ENCODE results near the gene COL6A1.
"Not testable (repeated sequence)": the region's sequence is repeated elsewhere in the genome, so short reads cannot be mapped to it uniquely, and the experiment has no call there.

COL6A1 gene

DNA sequence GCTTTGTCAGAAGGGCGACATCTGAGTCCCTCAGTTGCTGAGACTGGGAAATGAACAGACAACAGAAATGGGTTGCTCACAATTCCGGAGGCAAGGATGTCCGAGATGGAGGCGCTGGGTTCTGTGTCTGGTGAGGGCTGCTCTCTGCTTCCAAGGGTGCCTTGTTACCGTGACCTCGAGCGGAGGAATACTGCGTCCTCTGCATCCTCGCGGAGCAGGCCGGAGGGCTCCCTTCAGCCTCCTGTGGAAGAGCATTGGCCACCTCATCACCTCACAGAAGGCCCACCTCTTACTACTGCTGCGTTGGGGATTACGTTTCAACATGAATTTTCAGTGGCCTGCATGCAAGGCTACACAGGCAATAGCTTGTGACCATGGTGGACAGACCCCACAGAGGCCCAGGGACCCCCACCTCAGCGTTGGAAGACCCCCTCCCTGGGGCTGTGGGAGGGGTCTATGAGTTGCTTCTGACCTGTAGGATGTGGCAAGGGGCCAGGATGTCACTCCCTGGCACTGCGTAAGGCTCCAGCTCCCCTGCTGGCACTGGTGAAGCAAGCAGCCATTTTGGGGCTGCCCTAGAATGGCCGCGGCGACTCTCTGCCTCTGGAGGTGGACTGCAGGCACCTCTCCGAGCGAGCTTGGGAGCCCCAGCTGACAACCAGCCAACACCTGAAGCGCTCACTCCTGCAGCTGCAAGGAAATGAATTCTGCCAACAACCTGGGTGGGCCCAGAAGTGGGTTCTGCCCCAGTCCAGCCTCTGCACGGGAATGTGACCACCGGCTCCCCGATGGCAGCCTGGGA, 36.3 kb upstream of the COL6A1 start:
- no peak for DNase-seq (ENCODE audit: low read depth)

DNA sequence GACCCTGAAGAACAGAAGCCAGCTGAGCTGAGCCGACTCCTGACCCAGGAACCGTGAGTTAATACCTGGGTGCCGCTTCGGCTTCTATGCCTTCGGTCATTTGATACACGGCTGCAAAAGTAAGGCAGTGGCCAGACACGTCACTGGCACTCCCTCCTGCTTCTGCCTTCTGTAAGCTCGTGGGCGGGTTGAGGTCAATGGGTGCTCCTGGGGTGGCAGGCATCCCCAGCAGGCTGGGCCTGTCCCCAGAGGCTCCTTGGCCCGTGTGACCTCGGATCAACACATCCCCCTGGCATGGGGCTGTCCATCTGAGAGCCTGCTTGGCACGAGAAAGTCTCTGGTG, 35.7 kb upstream of the COL6A1 start:
- no peak for DNase-seq (ENCODE audit: low read depth)

DNA sequence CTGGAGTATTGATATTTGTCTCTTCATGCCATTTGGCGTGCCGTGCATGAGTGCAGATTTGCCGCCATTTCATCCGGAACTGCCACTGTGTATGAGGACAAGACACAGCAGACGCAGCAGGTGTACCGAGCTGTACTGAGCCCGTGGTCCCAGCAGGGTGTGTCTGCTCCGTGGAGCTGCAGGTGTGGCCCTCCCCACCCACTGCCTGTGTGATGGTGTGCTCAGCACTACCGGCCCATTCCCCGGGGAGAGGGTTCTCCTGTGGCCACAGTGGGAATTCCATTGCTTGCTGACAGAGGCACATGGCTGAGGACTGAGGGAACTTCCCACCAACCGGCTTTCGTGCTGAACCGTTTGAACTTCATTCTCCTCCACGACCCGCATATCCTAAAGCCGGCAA, 34.3 kb upstream of the COL6A1 start:
- no peak for DNase-seq (ENCODE audit: low read depth)

DNA sequence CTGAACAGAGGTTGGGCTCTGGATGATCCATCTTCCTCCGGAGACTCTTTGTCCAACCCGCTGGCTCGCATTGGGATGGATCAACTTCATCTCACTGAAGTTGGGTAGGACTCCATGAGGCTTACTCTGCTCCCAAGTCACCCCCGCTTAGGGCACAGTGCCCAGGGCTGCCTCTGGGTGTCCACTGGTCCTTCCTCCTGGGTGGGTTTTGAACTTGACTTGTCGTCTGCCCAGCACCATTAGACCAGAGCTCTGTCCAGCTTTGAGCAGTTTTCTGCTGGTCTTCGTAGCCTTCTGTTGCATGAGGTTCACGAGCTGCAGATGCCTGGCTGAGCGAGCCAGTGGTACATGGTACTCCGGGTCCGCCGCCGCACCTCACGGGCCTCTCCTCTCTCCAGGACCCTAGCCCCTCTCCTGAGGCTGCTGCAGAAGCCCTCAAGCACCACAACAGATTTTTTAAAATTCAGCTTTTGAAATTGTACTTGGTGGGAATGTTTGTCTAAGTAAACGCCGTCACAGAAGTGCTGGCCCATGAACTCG, 33.8 kb upstream of the COL6A1 start:
- no peak for DNase-seq (ENCODE audit: low read depth)

DNA sequence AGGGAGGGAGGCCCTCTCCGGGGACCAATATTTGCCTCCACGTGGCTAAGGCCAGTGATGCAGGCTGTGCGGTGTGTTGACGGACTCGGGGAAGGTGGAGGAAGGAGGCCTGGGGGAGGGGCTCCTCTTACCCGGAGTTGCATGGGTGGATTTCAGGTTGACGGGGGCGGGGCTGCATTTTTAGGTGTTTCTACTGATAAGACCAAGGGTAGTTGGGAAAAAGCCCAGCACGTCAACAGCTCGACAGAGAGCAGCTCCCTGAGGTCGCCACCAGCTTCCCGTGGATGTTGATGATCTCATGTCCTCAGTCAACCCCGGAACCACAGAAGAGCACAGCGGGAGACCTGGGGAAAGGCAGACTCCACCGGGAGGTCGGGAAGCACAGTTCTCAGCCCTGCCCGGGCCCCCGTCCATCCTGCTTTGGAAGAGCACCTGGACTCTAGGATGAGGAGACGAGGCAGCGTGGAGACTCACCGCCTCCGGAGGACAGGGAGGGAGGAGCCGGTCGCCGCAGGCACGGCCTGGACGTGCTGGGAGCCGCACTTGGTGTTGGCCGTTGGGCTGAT, 32.9 kb upstream of the COL6A1 start:
- no peak for DNase-seq (ENCODE audit: low read depth)

DNA sequence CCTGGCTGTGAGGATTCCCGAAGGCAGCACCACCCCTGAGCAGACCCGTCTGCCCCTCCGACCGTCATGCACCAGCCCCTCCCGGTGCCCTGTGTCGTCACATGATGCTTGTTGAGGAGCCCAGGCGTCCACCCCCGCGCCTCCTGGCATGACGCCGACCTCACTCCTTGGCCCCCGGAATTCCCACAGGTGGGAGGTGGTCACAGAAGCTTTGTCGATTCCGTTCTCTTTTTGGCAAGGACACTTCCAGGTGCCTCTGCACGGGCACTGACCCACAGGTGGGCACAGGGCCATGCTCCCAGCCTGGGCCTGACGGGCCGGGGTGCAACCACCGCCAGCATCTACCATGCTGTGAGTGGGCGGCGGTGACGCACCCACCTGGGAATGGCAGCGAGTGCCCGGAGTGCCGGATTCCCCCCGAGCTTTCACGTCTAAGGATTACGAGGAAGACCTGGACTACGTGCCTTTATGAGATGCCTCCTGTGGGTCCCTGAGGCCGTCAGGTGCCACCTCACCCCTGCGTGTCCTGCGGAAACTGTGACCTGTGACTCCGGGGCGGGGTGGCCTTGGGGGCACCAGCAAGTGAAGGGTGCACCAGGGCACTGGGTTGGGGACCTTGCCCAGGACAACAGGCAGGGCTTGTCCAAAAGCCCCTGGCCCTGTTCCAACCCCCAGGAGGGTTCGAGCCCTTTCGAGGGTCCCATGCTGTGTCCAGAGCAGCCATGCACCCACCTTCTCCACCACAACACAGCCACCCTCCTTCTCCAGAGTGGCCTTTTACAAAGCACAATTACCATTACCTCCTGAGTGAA, 31.4 kb upstream of the COL6A1 start:
- DNase-seq (ENCODE audit: low read depth) = no peak

DNA sequence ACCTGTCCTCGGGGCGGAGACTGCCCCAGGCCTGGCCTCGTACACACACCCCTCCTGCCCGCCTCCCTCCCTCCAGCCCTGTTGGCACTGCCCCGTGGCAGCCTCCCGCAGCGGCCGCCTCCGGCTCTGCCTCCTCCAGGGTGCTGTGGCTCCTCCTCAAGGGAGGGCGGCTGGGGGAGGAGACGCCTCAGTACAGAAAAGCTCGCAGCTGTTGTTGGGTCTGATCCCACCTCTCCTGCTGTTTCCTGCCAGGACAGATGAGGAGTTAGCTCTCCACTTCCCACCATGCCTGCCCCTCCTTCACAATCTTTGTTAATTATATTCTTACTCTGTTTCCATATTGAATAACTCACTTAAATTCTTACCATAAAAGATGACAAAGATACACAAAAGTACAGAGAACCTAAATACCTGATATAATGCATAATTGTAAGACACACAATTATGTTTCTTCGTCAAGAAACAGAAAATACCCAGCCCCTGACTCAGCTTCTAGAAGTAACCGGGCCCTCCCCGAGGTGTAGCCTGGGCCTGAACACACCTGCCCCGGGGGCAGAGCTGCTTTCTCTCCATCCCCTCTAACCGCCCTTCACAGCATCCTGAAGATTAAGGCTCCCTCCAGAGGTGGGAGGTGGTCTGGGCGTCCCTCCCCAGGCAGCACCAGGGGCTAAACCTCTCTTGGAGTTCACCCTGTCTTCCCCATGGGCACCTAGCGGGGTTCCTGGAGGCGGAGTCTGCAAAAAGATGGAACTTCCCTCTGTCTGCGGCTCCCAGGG, 30.6 kb upstream of the COL6A1 start:
- DNase-seq (ENCODE audit: low read depth) = no peak

DNA sequence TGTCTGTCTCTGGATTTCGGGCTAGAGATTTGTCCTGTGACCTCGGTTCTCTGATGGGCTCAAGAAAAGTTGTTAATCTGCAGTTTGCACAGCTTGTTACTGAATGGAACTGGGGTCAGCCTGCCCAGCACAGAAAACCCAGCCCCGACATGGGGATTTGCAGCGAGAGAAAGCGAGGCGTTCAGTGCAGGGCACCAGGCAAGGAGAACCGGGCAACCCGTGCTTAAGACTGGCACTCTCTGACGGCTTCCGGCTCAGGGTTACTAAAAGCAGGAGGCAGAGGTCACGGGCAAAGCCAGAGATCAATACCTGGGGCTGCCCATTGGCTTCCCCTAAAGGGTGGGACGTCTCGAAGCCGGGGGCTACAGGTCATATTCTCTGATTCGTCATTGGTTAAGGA, 29.9 kb upstream of the COL6A1 start:
- no peak for DNase-seq (ENCODE audit: low read depth)

DNA sequence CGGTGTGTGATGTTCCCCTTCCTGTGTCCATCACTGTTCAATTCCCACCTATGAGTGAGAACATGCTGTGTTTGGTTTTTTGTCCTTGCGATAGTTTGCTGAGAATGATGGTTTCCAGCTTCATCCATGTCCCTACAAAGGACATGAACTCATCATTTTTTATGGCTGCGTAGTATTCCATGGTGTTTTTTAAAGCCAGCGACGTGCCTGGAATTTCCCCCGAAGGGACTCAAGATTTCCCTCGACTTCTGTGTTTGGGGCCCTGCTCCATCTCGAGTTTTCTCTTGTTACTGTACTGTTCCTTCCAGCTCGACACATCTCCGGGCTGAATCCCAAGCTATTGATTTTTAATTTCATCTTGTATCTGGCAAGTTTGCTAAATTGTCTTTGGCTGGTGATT, 29.0 kb upstream of the COL6A1 start:
- not testable (repeated sequence) for DNase-seq (ENCODE audit: low read depth)

DNA sequence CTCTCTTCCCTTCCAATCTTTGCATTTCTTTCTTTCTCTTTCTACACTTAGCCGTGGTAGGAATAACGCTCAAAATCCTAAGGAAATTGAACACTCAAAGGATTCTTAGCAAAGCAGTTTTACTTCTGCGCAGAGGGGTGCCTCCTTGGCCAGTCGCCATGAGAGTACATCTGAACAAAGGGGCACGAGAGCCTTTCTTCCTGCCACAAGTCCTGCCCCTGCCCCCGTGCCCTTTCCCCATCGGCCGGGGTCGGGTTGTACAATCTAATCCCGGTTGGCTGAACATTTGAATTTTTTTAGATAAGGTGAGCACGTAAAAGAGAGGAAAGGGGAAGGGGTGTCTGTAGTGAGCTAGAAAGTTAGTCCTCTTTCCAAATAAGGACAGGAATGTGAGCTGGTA, 28.6 kb upstream of the COL6A1 start:
- DNase-seq (ENCODE audit: low read depth) = no peak

DNA sequence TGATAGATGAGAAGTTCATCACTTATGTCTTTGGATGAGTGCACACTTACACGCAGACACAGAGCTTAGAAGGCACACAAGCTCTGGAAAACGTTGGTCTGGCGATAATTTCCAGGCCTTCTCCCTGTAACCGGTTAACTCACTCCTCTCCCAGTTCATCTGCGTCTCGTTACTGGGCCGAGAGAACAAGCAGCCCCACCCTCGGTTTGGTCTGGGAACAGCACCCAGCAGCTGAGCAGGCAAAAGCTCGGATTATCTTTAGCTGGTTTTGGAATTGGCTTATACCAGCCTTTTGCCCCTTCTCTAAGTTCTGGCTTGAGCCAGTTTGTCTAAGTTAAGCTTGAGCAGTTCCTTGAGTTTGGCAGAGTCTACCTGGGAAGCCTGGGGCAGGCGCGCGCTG, 27.3 kb upstream of the COL6A1 start:
- no peak for DNase-seq (ENCODE audit: low read depth)

DNA sequence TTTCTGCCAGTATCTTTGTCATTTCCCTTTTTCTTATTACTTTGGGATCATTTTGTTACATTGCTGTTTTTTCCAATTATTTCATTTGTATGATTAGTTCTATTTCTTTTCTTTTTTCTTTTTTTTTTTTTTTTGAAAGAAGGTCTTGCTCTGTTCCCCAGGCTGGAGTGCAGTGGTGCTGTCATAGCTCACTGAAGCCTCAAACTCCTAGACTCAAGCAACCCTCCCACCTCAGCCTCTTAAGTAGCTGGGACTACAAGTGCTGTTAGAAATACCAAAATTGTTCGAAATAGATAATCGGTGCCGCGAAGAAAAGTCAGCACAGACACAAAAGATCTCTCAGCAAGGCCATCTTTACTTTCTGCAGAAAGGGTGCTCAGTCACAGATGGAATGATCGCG, 26.6 kb upstream of the COL6A1 start:
- no peak for DNase-seq (ENCODE audit: low read depth)

DNA sequence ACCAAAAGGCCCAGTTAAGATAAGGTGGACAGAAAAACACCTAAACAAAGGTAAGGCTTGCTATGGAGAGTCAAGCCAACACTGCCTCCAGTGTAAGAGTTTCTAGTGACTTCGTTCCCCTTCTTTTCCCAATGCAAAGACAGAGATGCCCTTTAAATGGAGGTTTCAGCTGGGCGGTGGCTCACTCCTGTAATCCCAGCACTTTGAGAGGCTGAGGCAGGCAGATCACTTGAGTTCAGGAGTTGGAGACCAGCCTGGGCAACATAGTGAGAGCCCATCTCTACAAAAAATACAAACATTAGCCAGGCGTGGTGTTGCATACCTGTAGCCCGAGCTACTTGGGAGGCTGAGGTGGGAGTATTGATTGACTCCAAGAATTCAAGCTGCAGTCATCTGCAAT, 24.0 kb upstream of the COL6A1 start:
- no peak for DNase-seq (ENCODE audit: low read depth)

DNA sequence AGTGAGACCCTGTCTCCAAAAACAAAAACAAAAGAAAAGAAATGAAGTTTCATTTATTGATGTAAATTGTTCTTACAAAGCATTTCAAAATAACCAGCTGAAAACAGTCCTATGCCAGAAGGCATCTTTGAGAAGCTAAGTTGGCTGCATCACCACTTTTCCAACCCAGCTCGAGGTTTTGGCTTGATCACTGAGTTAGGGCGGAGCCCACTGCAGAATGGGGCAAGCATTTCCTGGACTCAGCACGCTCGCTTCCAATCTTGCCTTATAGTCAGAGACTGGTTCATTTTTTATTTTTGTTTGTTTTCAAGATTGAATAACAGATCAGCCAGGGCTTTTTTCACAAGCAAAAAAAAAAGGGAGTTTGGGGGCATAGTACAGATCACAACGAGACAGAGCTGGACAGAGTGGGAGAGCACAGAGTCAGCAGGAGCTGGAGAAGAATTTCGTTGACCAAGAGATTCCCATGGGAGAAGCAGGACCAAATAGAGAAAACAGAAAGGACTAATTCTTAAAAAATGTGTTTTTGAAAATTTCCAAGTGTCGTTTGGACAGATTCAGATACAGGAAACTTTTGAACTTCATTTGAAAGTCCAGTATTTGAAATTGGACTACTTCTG, 23.5 kb upstream of the COL6A1 start:
- DNase-seq (ENCODE audit: low read depth) = no peak

DNA sequence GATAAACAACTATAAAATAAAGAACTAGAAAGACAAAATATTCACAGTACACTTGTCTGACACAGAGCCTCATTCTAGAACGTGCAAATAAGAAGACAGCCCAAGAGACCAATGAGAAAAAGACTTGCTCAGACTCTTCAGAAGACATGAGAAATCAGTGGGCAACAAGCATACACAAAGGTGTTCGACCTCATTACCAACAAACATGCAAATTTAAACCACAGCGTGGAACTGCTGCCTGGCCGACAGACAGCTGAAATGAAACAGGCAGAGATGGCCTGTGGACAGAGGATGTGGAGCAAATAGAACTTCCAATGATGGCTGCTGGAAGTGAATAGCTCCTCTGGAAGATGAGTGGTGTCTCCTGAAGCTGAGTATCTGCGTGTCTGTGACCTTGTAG, 22.4 kb upstream of the COL6A1 start:
- DNase-seq (ENCODE audit: low read depth) = no peak

DNA sequence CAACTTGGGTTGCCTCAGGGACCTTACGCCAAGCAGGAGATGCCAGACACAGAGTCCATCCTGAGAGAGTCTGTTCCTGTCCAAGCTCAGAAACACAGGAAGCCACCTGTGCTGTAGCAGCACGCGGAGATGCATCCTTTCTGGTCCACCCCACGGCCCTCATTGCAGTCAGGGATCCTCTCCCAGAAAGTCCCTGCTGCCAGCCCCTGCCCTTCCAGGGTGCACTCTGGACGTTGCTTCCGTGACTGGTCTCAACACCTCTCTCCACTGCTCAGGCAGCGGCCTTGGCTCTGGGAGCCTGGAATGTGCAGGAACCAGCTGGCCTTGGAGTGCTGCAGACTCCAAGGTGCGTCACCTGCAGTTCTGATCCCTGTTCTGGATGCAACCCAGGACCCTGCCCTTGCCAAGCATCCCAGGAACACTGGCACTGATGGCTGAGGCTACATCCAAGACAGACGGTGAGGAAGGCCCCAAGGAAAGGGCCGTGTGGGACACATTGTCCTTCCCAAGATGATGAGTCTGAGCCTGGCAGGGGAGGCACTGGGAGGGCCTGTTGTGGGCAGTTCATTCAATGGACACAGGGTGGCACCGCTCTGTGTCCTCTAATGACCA, 21.7 kb upstream of the COL6A1 start:
- no peak for DNase-seq (ENCODE audit: low read depth)

DNA sequence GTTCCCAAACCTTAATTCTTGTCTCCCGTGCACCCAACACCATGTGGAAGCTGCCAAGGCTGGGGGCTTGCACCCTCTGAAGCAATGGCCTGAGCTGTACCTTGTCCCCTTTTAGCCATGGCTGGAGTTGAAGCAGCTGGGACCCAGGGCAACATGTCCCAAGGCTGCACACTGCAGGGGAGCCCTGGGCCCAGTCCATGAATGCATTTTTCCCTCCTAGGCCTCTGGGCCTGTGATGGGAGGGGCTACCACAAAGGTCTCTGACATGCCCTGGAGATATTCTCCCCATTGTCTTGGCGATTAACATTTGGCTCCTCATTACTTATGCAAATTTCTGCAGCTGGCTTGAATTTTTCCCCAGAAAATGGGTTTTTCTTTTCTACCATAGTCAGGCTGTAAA, 20.2 kb upstream of the COL6A1 start:
- not testable (repeated sequence) for DNase-seq (ENCODE audit: low read depth)

DNA sequence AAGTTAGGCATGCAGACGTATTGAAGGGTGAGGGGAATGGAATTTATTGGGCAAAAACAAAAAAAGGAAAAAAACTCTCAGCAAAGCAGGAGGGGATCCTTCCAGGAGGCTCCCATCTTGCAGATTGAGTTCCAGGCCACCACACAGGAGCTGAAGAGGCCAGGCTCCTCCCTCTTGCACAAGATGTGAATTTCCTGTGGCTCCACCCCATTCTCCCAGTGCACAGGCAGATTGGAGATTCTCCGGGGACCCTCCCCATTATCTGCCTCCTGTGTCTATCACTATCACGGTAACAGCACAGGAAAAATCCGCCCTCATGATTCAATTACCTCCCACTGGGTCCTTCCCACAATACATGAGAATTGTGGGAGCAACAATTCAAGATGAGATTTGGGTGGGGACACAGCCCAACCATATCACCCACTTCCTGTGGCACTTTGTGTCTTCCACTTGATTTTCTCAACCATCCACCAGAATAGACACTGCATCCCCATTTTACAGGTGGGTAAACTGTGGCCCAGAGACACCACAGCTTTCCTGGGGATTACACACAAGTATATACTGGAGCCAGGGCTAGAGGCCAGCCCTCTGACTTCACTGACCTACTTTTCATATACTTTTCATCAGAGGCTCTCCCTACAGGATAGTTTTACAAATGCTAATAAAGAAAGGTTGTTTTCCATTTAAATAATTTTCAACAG, 18.9 kb upstream of the COL6A1 start:
- no peak for DNase-seq (ENCODE audit: low read depth)

DNA sequence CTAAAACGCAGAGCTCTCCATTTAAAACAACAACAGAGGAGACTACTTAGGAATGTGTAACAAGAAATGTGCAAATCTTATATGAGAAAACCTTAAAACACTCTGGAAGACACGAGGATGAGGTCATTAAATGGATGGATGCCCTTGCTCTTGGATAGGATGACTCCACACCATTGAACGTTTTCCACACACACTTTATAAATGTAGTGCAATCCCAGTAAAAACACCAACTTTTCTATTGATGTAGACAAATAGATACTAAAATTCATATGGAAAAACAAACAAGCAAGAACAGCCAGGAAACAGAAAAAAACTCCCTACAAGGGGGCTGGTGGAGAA, 18.4 kb upstream of the COL6A1 start:
- no peak for DNase-seq (ENCODE audit: low read depth)

DNA sequence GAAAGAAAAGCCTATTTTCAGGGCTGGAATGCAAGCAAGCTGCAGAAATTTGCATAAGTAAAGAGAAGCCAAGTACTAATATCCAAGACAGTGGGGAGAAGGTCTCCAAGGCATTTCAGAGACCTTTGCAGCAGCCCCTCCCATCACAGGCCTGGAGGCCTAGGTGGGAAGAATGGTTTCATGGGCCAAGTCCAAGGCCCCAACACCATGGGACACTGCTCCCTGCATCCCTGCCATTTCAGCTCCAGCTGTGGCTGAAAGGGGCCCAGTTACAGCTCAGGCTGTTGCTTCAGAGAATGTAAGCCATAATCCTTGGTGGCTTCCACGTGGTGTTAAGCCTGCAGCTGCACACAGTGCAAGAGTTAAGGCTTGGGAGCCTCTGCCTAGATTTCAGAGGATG, 16.9 kb upstream of the COL6A1 start:
- DNase-seq (ENCODE audit: low read depth) = no peak
